Astrocyte of the cerebellum (primary cell): ENCODE data around the gene DNASE1L3.

Experiments used
- DNase-seq: peaks from one replicate; pipeline ENCODE4 v3.0.0-alpha.2; 2011; ENCODE audit warnings: low read depth
- H3K4me3 ChIP-seq: 2 replicates; pipeline ENCODE4 v1.5.1; 2011; ENCODE audit warnings: mild to moderate bottlenecking, low read depth, low read length, moderate library complexity
- in situ Hi-C: cut with HindIII; loops from 2 replicates; pipeline ENCODE4 v1.10.0; 2017; ENCODE audit warnings: low sequenced_read_pairs
- TF ChIP-seq, protein P1 (sequence below): IDR thresholded peaks from 2 replicates; pipeline ENCODE4 v1.5.1; 2012; ENCODE audit warnings: low read length, low read depth, moderate library complexity, mild to moderate bottlenecking; ENCODE audit errors: missing control alignments

The DNASE1L3 gene

DNA sequence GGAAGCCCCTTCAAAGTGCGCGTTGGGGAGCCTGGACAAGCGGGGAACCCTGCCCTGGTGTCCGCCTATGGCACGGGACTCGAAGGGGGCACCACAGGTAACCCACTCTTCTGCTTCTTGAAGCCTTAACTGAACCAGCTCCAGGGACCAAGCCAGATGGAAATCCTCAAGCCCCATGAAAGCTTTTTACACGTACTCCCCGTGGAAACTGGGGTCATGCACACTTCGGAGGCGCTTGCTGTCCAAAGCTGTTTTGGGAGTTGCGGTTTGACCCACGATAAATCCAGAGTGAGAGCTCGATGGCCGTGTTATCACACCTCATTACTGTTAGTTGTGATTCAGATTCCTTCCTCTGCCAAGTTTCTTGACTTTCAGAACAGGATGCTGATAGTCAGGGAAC, 47.5 kb downstream of the DNASE1L3 start:
- TF ChIP-seq, protein P1, sequence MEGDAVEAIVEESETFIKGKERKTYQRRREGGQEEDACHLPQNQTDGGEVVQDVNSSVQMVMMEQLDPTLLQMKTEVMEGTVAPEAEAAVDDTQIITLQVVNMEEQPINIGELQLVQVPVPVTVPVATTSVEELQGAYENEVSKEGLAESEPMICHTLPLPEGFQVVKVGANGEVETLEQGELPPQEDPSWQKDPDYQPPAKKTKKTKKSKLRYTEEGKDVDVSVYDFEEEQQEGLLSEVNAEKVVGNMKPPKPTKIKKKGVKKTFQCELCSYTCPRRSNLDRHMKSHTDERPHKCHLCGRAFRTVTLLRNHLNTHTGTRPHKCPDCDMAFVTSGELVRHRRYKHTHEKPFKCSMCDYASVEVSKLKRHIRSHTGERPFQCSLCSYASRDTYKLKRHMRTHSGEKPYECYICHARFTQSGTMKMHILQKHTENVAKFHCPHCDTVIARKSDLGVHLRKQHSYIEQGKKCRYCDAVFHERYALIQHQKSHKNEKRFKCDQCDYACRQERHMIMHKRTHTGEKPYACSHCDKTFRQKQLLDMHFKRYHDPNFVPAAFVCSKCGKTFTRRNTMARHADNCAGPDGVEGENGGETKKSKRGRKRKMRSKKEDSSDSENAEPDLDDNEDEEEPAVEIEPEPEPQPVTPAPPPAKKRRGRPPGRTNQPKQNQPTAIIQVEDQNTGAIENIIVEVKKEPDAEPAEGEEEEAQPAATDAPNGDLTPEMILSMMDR: no peak
- in situ Hi-C loops: loop anchor here (10.0 to 25.0 kb wide), 2 partner anchors 151 to 218 kb away; partner anchors contain the start of gene FLNB
- DNase-seq: peak; percentile 11
- H3K4me3 ChIP-seq: no peak overlapping the region

- DNase-seq: peak; percentile 85
- H3K4me3 ChIP-seq: no peak overlapping the region
- TF ChIP-seq, protein P1: no peak
- in situ Hi-C loops: loop anchor here (10.0 to 25.0 kb wide), 2 partner anchors 149 to 217 kb away; partner anchors contain the start of gene FLNB
These were observed 49.1 kb downstream of the DNASE1L3 start for GRCh38 chr3:58161435-58162398.

DNA sequence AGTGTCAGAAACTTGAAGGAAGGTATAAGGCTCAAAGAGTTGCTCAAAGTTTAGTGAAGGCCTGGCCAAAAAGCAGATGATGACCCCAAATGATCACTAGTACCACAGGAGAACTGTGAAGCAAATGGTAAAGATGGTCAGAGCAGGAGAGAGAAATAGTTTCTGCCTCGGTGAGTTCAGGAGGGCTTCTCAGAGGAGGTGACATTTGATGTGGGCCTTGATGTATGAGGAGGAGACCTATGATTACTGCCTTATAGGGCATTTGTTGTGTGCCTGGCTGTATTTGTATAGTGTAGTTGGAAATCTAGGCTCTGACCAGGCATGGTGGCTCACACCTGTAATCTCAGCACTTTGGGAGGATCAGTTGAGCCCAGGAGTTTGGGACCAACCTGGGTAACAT, 50.4 kb downstream of the DNASE1L3 start:
- TF ChIP-seq, protein P1: no peak
- no peak overlapping the region for H3K4me3 ChIP-seq
- DNase-seq: no peak
- in situ Hi-C loops: loop anchor here (10.0 to 25.0 kb wide), 2 partner anchors 148 to 216 kb away; partner anchors contain the start of gene FLNB

DNA sequence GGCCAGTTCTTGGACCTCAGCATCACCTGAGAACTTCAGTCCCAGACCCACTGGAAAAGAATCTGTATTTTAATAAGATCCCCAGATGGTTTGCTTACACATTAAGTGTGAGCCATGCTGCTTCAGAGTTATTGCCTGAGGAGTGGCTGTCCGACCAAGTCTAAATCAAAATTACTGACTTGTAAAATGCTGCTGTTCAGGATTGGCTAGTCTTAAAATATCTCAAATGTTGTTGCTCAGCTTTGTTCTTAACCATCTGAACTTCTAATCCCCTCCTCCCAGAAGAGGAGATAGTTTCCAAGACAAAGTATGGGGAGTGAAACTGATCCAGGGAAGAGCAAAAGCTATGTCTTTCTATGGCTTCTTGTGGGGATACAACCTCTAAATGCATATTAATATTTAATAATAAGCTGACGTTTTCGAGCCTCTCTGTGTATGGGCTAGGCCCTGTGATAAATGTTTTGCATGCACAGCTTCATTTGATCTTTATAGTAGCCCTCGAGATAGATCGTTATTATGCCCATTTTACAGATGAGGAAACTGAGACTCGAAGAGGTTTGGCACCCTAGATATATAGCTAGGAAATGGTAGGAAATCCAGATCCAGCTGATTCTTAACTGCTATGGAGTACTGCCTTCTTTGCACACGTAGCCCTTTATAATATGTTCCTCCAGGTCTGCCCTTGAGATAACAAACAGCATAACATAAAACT, 52.2 kb downstream of the DNASE1L3 start:
- TF ChIP-seq, protein P1: no peak
- no peak for DNase-seq
- in situ Hi-C loops: loop anchor here (10.0 to 25.0 kb wide), 2 partner anchors 64 to 146 kb away; partner anchors contain the start of gene FLNB

DNA sequence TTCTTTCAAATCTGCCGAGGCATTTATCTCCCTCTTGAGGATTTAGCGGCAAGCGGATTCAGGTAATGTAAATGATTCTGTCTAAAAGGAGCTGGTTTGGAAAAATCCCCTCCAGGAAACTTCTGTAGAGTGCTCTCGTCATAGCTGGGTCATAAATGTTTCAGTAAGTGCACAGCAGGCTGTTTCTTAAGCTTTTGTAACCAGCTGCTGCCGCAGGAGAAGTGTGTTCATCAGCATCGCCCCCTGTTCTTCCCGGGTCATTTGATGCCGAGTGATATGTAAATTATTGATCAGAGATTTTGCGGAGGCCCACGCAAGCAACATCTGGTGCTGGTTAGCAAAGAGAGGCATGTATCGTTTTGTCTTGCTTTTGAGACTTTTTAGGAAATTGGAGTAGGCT, 53.1 kb downstream of the DNASE1L3 start:
- DNase-seq: no peak
- H3K4me3 ChIP-seq: no peak overlapping the region
- in situ Hi-C loops: loop anchor here (10.0 to 25.0 kb wide), 2 partner anchors 63 to 145 kb away; partner anchors contain the start of gene FLNB
- TF ChIP-seq, protein P1: no peak

More for the DNA sequence above, 52.2 kb downstream of the DNASE1L3 start:
- H3K4me3 ChIP-seq: no peak overlapping the region

DNA sequence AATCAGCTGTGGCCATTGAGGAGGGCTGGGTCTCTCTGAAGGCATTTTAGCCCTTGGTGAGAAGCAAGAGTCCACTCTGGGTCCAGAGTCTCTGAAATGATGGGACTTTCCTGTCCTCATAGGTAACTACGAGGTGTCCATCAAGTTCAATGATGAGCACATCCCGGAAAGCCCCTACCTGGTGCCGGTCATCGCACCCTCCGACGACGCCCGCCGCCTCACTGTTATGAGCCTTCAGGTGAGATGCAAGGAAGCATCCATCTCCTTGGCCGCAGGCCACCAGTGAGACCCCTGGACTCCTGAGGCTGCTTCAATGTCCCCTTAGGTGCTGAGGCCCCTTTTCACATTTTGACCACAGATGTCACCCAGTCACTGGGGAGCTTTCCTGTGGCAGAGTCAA, 54.9 kb downstream of the DNASE1L3 start:
- no peak for DNase-seq
- TF ChIP-seq, protein P1: no peak
- no peak overlapping the region for H3K4me3 ChIP-seq
- in situ Hi-C loops: loop anchor here (10.0 to 25.0 kb wide), 2 partner anchors 61 to 144 kb away; partner anchors contain the start of gene FLNB
